Esophagus muscularis mucosa (tissue), 4 donors: ENCODE results near the gene SERTAD2. TPM values are rescaled to one million over a fixed set of nuclear protein-coding genes. Genes with fewer than 3 reads are reported as not detected.

Experiments
- DNase-seq: peaks from one replicate; pipeline ENCODE4 v3.0.0-alpha.2; 2017; ENCODE audit errors: extremely low spot score
- H3K27ac ChIP-seq, 4 donors: fragments of 200-600 bp; sonication (generic); replicated peaks in 1 of 4; 1 replicate in 3 of 4; 2 replicates in 1 of 4; pipeline ENCODE4 v1.5.1; 2016 to 2019; ENCODE audit warnings: mild to moderate bottlenecking in 1 of 4
- H3K27me3 ChIP-seq, 4 donors: fragments of 200-600 bp; sonication (generic); one replicate each; pipeline versions ENCODE4 v1.5.1 to v1.6.0; 2016 to 2019
- H3K36me3 ChIP-seq, 4 donors: fragments of 200-600 bp; sonication (generic); one replicate each; pipeline ENCODE4 v1.5.1; 2016 to 2019
- H3K4me1 ChIP-seq, 4 donors: fragments of 200-600 bp; sonication (generic); one replicate each; pipeline ENCODE4 v1.5.1; 2016 to 2019
- H3K4me3 ChIP-seq, 4 donors: fragments of 200-600 bp; sonication (generic); 1 replicate in 2 of 4; 2 replicates in 2 of 4; pipeline ENCODE4 v1.5.1; 2016 to 2019; ENCODE audit warnings: mild to moderate bottlenecking in 4 of 4, moderate library complexity in 1 of 4
- H3K9me3 ChIP-seq, 4 donors: fragments of 200-600 bp; sonication (generic); 1 replicate in 3 of 4; 2 replicates in 1 of 4; pipeline ENCODE4 v1.5.1; 2016 to 2019
- CTCF ChIP-seq, 3 experiments: fragments of 200-600 bp in 2 of 3; fragments of 450-650 bp in 1 of 3; sonication (generic) in 2 of 3; IDR thresholded peaks; one replicate each; pipeline ENCODE4 v1.5.1; 2017 to 2019; ENCODE audit warnings: antibody characterized with exemption in 3 of 3, mild to moderate bottlenecking in 2 of 3, moderate library complexity in 1 of 3
- EP300 ChIP-seq: sonication (generic); formaldehyde crosslinking; IDR thresholded peaks from one replicate; pipeline ENCODE4 v1.6.1; 2017; ENCODE audit warnings: antibody characterized with exemption
- POLR2A ChIP-seq: fragments of 450-650 bp; IDR thresholded peaks from one replicate; pipeline ENCODE4 v1.6.1; 2017; ENCODE audit warnings: antibody characterized with exemption, moderate library complexity, mild to moderate bottlenecking, low read depth
- POLR2AphosphoS5 ChIP-seq, 2 donors: sonication (generic); formaldehyde crosslinking; IDR thresholded peaks; one replicate each; pipeline ENCODE4 v1.6.1; 2017; ENCODE audit warnings: antibody characterized with exemption in 2 of 2
- WGBS: methylation state at CpG from one replicate; pipeline ENCODE4 v1.1.5; 2018; 5-methylcytosine and 5-hydroxymethylcytosine counted together
- intact Hi-C: fragments of 100-400 bp; cut with DNase I; formaldehyde crosslinking; loops from one replicate; pipeline ENCODE4 v1.15.1; 2023
- total RNA-seq, 4 donors: library from RNA; depleted of rRNA; stranded (reverse); fragments of >200 nt; gene quantifications; one replicate each; pipeline versions ENCODE4 v1.1.0 to v1.2.1, GENCODE V29; 2016

The SERTAD2 gene
- total RNA-seq, 4 donors from 2014 or later = 12.1 to 18.1 (median 14.3) TPM

- Histone ChIP-seq H3K4me1 (peaks cover 44 to 76% (median 69%) of the 10 kb centered on the region in 4 donors), H3K27ac (peak overlapping the region in 1 of 4 donors; percentile 99), H3K9me3 (peaks cover 0 to 3% (median 0%) of the 10 kb centered on the region in 4 donors), H3K27me3 (no peaks in the 10 kb centered on the region), H3K4me3 (no peak overlapping the region), H3K36me3 (no peaks in the 10 kb centered on the region)
- WGBS = 89% methylated on average over 5 of the region's 5 CpGs
- TF ChIP-seq POLR2AphosphoS5 (IDR thresholded peaks at IDR 0.05) (no peak), POLR2A (no peak), EP300 (no peak), CTCF (IDR thresholded peaks at IDR 0.05) (no peak)
- intact Hi-C loops = loop anchor here (5.0 to 10.0 kb wide), 4 partner anchors 44 to 196 kb away; partner anchors contain the start of gene LGALSL
- no peak for DNase-seq
Measured at GRCh38 chr2:64650722-64651338, 2.9 kb downstream of the SERTAD2 start.

GRCh38 chr2:64650296-64650695 is 3.4 kb downstream of the SERTAD2 start:
- no peak for TF ChIP-seq EP300
- TF ChIP-seq POLR2AphosphoS5 (IDR thresholded peaks at IDR 0.05) = no peak
- no peak for TF ChIP-seq POLR2A
- TF ChIP-seq CTCF (IDR thresholded peaks at IDR 0.05) = no peak
- Histone ChIP-seq H3K4me1 (peaks cover 48 to 79% (median 71%) of the 10 kb centered on the region in 4 donors), H3K4me3 (no peak overlapping the region), H3K9me3 (peaks cover 0 to 3% (median 0%) of the 10 kb centered on the region in 4 donors), H3K27ac (peak overlapping the region in 1 of 4 donors; percentile 38), H3K36me3 (no peaks in the 10 kb centered on the region), H3K27me3 (no peaks in the 10 kb centered on the region)
- DNase-seq = no peak
- WGBS = 85% methylated on average over 5 of the region's 5 CpGs
- intact Hi-C loops = loop anchor here (5.0 to 10.0 kb wide), 4 partner anchors 43 to 195 kb away; partner anchors contain the start of gene LGALSL

- intact Hi-C loops = loop anchor here (5.0 to 10.0 kb wide), 5 partner anchors 42 to 195 kb away; partner anchors contain the start of genes AFTPH and LGALSL
- TF ChIP-seq EP300 (no peak), POLR2AphosphoS5 (IDR thresholded peaks at IDR 0.05) (no peak)
- peaks cover 0 to 3% (median 0%) of the 10 kb centered on the region in 4 donors for H3K9me3 ChIP-seq
- 55% methylated on average over 5 of the region's 5 CpGs for WGBS
- DNase-seq = no peak
- H3K27me3 ChIP-seq = no peaks in the 10 kb centered on the region
- H3K27ac ChIP-seq = peak overlapping the region; percentile 3 to 53 (median 37)
- no peaks in the 10 kb centered on the region for H3K36me3 ChIP-seq
- H3K4me1 ChIP-seq = peaks cover 46 to 76% (median 68%) of the 10 kb centered on the region in 4 donors
- no peak overlapping the region for H3K4me3 ChIP-seq
Measured at GRCh38 chr2:64649626-64650025, 4.1 kb downstream of the SERTAD2 start.

GRCh38 chr2:64649013-64649484 is 4.7 kb downstream of the SERTAD2 start:
- Histone ChIP-seq H3K27me3 (no peaks in the 10 kb centered on the region), H3K36me3 (no peaks in the 10 kb centered on the region), H3K4me3 (no peak overlapping the region), H3K4me1 (peaks cover 48 to 81% (median 70%) of the 10 kb centered on the region in 4 donors), H3K9me3 (no peaks in the 10 kb centered on the region), H3K27ac (peak overlapping the region; percentile 3 to 53 (median 37))
- WGBS = 80% methylated on average over 6 of the region's 6 CpGs
- TF ChIP-seq POLR2A = no peak
- no peak for TF ChIP-seq POLR2AphosphoS5 (IDR thresholded peaks at IDR 0.05)
- no peak for TF ChIP-seq CTCF (IDR thresholded peaks at IDR 0.05)
- no peak for TF ChIP-seq EP300
- intact Hi-C loops = loop anchor here (10.0 kb wide), 1 partner anchor 124 kb away; the partner anchor contains the start of gene AFTPH
- no peak for DNase-seq
